B cell (primary cell): Measurements from ENCODE around the gene FOXM1. TPM values are rescaled to one million over a fixed set of nuclear protein-coding genes. Genes with fewer than 3 reads are reported as not detected.

Experiments
- ATAC-seq: fragments of 200-7000 bp; cut with Tn5 transposase; one replicate; pipeline ENCODE4 v1.10.0; 2021; ENCODE audit warnings: low read depth, mild to moderate bottlenecking, moderate number of reproducible peaks, moderate library complexity
- CTCF ChIA-PET: fragments of 350-600 bp; sonication (Branson Sonifier 250); formaldehyde crosslinking; loops from one replicate; lab custom pipeline; 2021; ENCODE audit warnings: antibody characterized with exemption, inconsistent platforms; lab: Charles Lee
- POLR2A ChIA-PET: fragments of 350-600 bp; sonication (Branson Sonifier 250); formaldehyde crosslinking; loops from one replicate; lab custom pipeline; 2021; ENCODE audit warnings: antibody characterized with exemption; lab: Charles Lee
- DNase-seq: peaks from one replicate; pipeline ENCODE4 v3.0.0; 2013
- H2AFZ ChIP-seq: 2 replicates; pipeline ENCODE4 v1.6.1; 2012; ENCODE audit warnings: mild to moderate bottlenecking, low read depth, low read length; ENCODE audit not compliant: insufficient read depth, poor library complexity, severe bottlenecking
- H3K27ac ChIP-seq, 2 donors: 1 replicate in 1 of 2; 2 replicates in 1 of 2; pipeline ENCODE4 v1.5.1; 2012 to 2013; ENCODE audit warnings: low read length in 2 of 2, mild to moderate bottlenecking in 2 of 2, moderate library complexity in 1 of 2
- H3K27me3 ChIP-seq, 4 experiments: fragments of 200-600 bp in 1 of 4; sonication (generic) in 1 of 4; replicated peaks in 1 of 4; 1 replicate in 2 of 4; 2 replicates in 2 of 4; pipeline versions ENCODE4 v1.6.1 to v1.7.0; 2013 to 2016; ENCODE audit warnings: low read length in 3 of 4, mild to moderate bottlenecking in 2 of 4, mixed read lengths in 1 of 4, moderate library complexity in 1 of 4; ENCODE audit not compliant: insufficient read depth in 4 of 4, control insufficient read depth in 3 of 4; ENCODE audit errors: control extremely low read depth in 1 of 4
- H3K36me3 ChIP-seq, 2 experiments: replicated peaks in 1 of 2; 1 replicate in 1 of 2; 2 replicates in 1 of 2; pipeline versions ENCODE4 v1.6.1 to v1.7.1; 2013; ENCODE audit warnings: low read length in 1 of 2; ENCODE audit not compliant: insufficient read depth in 2 of 2, control insufficient read depth in 1 of 2; ENCODE audit errors: control extremely low read depth in 1 of 2, extremely low read depth in 1 of 2
- H3K4me1 ChIP-seq, 2 donors: fragments of 200-600 bp in 1 of 2; sonication (generic) in 1 of 2; 1 replicate in 1 of 2; 2 replicates in 1 of 2; pipeline versions ENCODE4 v1.5.1 to v1.6.1; 2013 to 2017; ENCODE audit warnings: low read length in 2 of 2; ENCODE audit not compliant: control insufficient read depth in 2 of 2, insufficient read depth in 2 of 2
- H3K4me2 ChIP-seq: replicated peaks from 2 replicates; pipeline ENCODE3; 2012; ENCODE audit warnings: mild to moderate bottlenecking, low read depth, low read length; ENCODE audit not compliant: poor library complexity, severe bottlenecking
- H3K4me3 ChIP-seq, 5 experiments: fragments of 200-600 bp in 1 of 5; sonication (generic) in 1 of 5; 1 replicate in 3 of 5; 2 replicates in 2 of 5; pipeline versions ENCODE4 v1.5.1 to v1.7.0; 2011 to 2016; ENCODE audit warnings: low read length in 4 of 5, mild to moderate bottlenecking in 4 of 5, low read depth in 2 of 5, control low read depth in 1 of 5, moderate library complexity in 1 of 5; ENCODE audit not compliant: insufficient read depth in 1 of 5; ENCODE audit errors: control extremely low read depth in 1 of 5, extremely low read depth in 1 of 5
- H3K79me2 ChIP-seq: fragments of 200-600 bp; sonication (generic); one replicate; pipeline ENCODE4 v1.6.0; 2016; ENCODE audit warnings: low read length; ENCODE audit not compliant: control insufficient read depth, insufficient read depth
- H3K9ac ChIP-seq: fragments of 200-600 bp; sonication (generic); 2 replicates; pipeline ENCODE4 v1.6.1; 2017; ENCODE audit warnings: mild to moderate bottlenecking, low read length, moderate library complexity
- H3K9me3 ChIP-seq, 3 donors: one replicate each; pipeline versions ENCODE4 v1.6.1 to v1.7.1; 2013; ENCODE audit warnings: low read length in 2 of 3; ENCODE audit not compliant: control insufficient read depth in 2 of 3, insufficient read depth in 1 of 3; ENCODE audit errors: control extremely low read depth in 1 of 3
- H4K20me1 ChIP-seq: 2 replicates; pipeline ENCODE4 v1.6.0; 2012; ENCODE audit warnings: mild to moderate bottlenecking, low read length; ENCODE audit not compliant: insufficient read depth, control insufficient read depth, poor library complexity, severe bottlenecking
- H3K27ac Mint-ChIP-seq: one replicate; pipeline ENCODE4 v1.8.0; 2021; ENCODE audit warnings: mixed read lengths
- H3K27me3 Mint-ChIP-seq: one replicate; pipeline ENCODE4 v1.8.0; 2021; ENCODE audit warnings: mixed read lengths
- H3K4me1 Mint-ChIP-seq: one replicate; pipeline ENCODE4 v1.8.0; 2021; ENCODE audit warnings: mixed read lengths
- H3K4me3 Mint-ChIP-seq: one replicate; pipeline ENCODE4 v1.8.0; 2021; ENCODE audit warnings: mixed read lengths
- H3K9me3 Mint-ChIP-seq: one replicate; pipeline ENCODE4 v1.8.0; 2022; ENCODE audit warnings: mixed read lengths; ENCODE audit not compliant: insufficient read depth
- EZH2 ChIP-seq: IDR thresholded peaks from 2 replicates; pipeline ENCODE4 v1.6.1; 2012; ENCODE audit warnings: borderline replicate concordance, low read depth, mild to moderate bottlenecking, moderate library complexity, low read length; ENCODE audit not compliant: insufficient read depth, poor library complexity, severe bottlenecking
- WGBS: methylation state at CpG from one replicate; pipeline ENCODE4 v1.1.5; 2013; ENCODE audit warnings: missing lambda C conversion rate; ENCODE audit not compliant: insufficient coverage; 5-methylcytosine and 5-hydroxymethylcytosine counted together
- intact Hi-C: fragments of 100-400 bp; cut with micrococcal nuclease; formaldehyde crosslinking; loops from one replicate; pipeline ENCODE4 v1.10.0; 2022
- polyA plus RNA-seq: library from polyadenylated mRNA; depleted of rRNA; stranded (reverse); fragments of >200 nt; gene quantifications from 2 replicates; pipeline ENCODE4 v1.2.3, GENCODE V29; 2012
- total RNA-seq, 2 donors: library from RNA; stranded (reverse); fragments of 120-200 nt in 1 of 2; gene quantifications; 1 replicate in 1 of 2; 2 replicates in 1 of 2; pipeline versions ENCODE4 v1.2.3 to v1.2.4, GENCODE V29; 2013 to 2022
- TF ChIP-seq, protein P1 (sequence below): fragments of 200-600 bp; IDR thresholded peaks from one replicate; pipeline ENCODE4 v1.8.0; 2022; ENCODE audit warnings: antibody characterized with exemption, mild to moderate bottlenecking

FOXM1 gene
- total and polyA plus RNA-seq, 2 donors (not counting 1 experiment from before 2014, with no cell fraction given): 0.67 to 0.84 TPM

DNA sequence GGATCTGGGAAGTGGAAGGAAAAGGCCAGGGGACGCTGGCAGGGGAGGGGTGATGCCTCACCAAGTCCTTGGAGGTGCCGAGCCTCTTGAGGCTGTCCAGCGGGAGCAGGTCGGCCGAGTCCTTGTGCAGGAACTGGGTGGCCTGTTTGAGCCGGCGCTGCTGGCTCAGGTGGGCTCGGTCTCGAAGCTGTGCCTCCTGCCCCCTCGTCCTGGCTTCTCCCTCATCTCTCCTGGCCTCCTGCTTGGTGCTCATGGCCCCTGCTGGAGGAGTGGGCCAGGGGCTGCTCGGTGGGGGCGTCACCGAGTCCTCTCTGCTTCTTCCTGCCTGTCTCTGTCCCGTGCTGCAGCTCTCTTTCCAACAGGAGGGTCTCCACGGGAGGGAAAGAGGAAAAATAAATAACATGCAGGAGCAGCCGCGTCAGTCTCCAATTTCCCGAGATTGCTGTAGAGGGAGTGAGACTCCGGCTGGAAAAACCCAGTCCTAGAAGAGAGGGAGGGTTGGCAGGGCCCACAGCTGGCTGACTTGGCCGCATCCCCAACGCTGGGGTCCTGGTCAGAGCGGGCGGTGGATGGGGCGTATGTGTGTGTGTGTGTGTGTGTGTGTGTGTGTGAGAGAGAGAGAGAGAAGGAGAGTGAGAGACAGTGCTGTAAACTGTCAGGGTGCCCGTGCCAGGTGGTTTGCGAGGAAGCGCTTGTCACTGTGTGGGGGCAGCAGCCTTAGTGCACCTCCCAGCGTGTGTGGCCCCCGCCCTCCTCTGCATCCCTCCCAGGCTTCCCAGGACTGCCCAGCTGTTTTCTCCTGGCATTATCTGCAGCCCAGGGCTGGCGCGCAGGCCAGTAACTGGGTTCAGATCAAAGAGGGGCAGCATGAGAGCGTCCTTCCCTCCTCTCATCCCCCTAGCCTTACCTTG is 42.1 kb downstream of the FOXM1 start, which contains the start of gene NRIP2:
NRIP2 (minus strand) TSS at position 455 of the 911 bp plus-strand sequence; CDS start at position 403, 52 bp downstream.
- Mint-ChIP-seq H3K27ac (no peak within 1 kb of the TSS), H3K4me1 (peaks cover 3% of the 10 kb centered on the region), H3K9me3 (no peaks in the 10 kb centered on the region), H3K4me3 (no peak within 1 kb of the TSS), H3K27me3 (no peaks in the 10 kb centered on the region)
- ChIA-PET CTCF (no interaction called here), POLR2A (no interaction called here)
- Histone ChIP-seq H3K4me2 (no peak within 1 kb of the TSS), H2AFZ (no peak within 1 kb of the TSS), H3K4me1 (no peaks in the 10 kb centered on the region), H3K79me2 (no peaks in the 10 kb centered on the region), H3K27ac (no peak within 1 kb of the TSS), H3K27me3 (peaks cover 0 to 3% (median 0%) of the 10 kb centered on the region in 4 experiments), H3K9me3 (no peaks in the 10 kb centered on the region), H4K20me1 (no peaks in the 10 kb centered on the region), H3K4me3 (no peak within 1 kb of the TSS), H3K36me3 (peaks cover 0 to 18% of the 10 kb centered on the region in 2 experiments), H3K9ac (no peak within 1 kb of the TSS)
- intact Hi-C loops: no loop called here
- DNase-seq (no peak), ATAC-seq (no peak)
- TF ChIP-seq, protein P1, sequence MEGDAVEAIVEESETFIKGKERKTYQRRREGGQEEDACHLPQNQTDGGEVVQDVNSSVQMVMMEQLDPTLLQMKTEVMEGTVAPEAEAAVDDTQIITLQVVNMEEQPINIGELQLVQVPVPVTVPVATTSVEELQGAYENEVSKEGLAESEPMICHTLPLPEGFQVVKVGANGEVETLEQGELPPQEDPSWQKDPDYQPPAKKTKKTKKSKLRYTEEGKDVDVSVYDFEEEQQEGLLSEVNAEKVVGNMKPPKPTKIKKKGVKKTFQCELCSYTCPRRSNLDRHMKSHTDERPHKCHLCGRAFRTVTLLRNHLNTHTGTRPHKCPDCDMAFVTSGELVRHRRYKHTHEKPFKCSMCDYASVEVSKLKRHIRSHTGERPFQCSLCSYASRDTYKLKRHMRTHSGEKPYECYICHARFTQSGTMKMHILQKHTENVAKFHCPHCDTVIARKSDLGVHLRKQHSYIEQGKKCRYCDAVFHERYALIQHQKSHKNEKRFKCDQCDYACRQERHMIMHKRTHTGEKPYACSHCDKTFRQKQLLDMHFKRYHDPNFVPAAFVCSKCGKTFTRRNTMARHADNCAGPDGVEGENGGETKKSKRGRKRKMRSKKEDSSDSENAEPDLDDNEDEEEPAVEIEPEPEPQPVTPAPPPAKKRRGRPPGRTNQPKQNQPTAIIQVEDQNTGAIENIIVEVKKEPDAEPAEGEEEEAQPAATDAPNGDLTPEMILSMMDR: no peak
- no peak for TF ChIP-seq EZH2
- WGBS: 46% methylated on average over 32 of the region's 32 CpGs

DNA sequence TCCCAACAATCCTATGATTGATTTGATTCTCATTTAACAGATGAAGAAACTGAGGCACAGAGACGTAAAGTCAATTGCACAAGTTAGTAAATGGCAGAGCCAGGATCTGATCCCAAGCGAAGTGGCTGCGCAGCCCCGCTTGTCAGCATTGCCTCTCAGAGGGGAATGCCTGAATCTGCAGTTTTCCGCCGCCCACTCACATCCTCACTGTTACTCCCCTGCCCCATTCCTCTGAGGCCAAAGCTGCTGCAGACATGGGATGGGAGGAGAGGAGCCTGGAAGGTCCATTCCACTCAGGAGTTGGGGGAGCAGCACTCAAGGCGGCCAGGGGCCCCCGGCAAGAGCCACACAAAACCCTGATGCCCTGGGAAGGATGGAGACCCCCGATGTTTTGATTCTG is 43.2 kb downstream of the FOXM1 start:
- ChIA-PET CTCF (interaction anchor here (1.2 kb wide), 1 partner anchor 11 kb away, joined by 3 read pairs; no protein-coding TSS in a partner anchor), POLR2A (no interaction called here)
- Histone ChIP-seq H3K4me3 (no peak overlapping the region), H3K79me2 (no peaks in the 10 kb centered on the region), H2AFZ (no peak overlapping the region), H3K27ac (no peak overlapping the region), H3K36me3 (peaks cover 0 to 8% of the 10 kb centered on the region in 2 experiments), H4K20me1 (no peaks in the 10 kb centered on the region), H3K27me3 (peaks cover 0 to 3% (median 0%) of the 10 kb centered on the region in 4 experiments), H3K9me3 (no peaks in the 10 kb centered on the region), H3K9ac (no peak overlapping the region), H3K4me1 (no peaks in the 10 kb centered on the region), H3K4me2 (no peak overlapping the region)
- no peak overlapping the region for H3K27ac Mint-ChIP-seq
- intact Hi-C loops: no loop called here
- no peak overlapping the region for H3K4me3 Mint-ChIP-seq
- WGBS: 98% methylated on average over 4 of the region's 9 CpGs
- DNase-seq (no peak), ATAC-seq (no peak)
- no peaks in the 10 kb centered on the region for H3K9me3 Mint-ChIP-seq
- peaks cover 3% of the 10 kb centered on the region for H3K4me1 Mint-ChIP-seq
- no peaks in the 10 kb centered on the region for H3K27me3 Mint-ChIP-seq
- TF ChIP-seq, protein P1: no peak
- no peak for TF ChIP-seq EZH2
